ENCODE results near the gene LETM1. TPM values are rescaled to one million over a fixed set of nuclear protein-coding genes. Genes with fewer than 3 reads are reported as not detected.

LETM1 gene
- total and polyA plus RNA-seq, 4 donors = 12.2 to 46.9 (median 24.1) TPM

DNA sequence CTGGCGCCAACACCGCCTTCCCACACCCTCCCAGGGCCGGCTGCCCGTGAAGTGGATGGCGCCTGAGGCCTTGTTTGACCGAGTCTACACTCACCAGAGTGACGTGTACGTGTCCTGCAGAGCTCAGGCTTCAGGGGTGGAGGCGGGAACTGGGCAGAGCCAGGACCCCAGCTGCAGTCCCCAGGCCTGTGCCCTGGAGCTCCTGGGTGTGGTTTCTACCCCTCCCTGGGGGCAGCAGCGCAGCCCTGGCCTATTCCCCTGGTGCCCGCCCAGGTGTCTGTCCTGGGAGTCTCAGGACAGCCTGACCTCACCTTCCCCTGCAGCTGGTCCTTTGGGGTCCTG, 49.8 kb downstream of the LETM1 start:
- Histone ChIP-seq H3K4me1 (ENCODE audit: control insufficient read depth in 4 of 4, insufficient read depth in 4 of 4, low read length in 3 of 4) (peaks cover 8 to 41% (median 24%) of the 10 kb centered on the region in 4 donors), H3K9ac (ENCODE audit: low read depth in 1 of 2, low read length in 2 of 2) (no peak overlapping the region), H3K27ac (ENCODE audit: low read depth in 1 of 2, low read length in 2 of 2) (no peak overlapping the region), H3K27me3 (ENCODE audit: control insufficient read depth in 4 of 4, insufficient read depth in 4 of 4, low read length in 3 of 4) (no peaks in the 10 kb centered on the region), H3K36me3 (ENCODE audit: control insufficient read depth in 4 of 4, insufficient read depth in 3 of 4, low read depth in 1 of 4, low read length in 3 of 4) (peaks cover 4 to 29% (median 14%) of the 10 kb centered on the region in 4 donors), H3K4me3 (ENCODE audit: low read depth in 1 of 3, low read length in 3 of 3) (no peak overlapping the region), H3K9me3 (ENCODE audit: control insufficient read depth in 4 of 4, low read length in 3 of 4) (no peaks in the 10 kb centered on the region)
- WGBS = 74% methylated on average over 11 of the region's 11 CpGs
- TF ChIP-seq, protein P1, sequence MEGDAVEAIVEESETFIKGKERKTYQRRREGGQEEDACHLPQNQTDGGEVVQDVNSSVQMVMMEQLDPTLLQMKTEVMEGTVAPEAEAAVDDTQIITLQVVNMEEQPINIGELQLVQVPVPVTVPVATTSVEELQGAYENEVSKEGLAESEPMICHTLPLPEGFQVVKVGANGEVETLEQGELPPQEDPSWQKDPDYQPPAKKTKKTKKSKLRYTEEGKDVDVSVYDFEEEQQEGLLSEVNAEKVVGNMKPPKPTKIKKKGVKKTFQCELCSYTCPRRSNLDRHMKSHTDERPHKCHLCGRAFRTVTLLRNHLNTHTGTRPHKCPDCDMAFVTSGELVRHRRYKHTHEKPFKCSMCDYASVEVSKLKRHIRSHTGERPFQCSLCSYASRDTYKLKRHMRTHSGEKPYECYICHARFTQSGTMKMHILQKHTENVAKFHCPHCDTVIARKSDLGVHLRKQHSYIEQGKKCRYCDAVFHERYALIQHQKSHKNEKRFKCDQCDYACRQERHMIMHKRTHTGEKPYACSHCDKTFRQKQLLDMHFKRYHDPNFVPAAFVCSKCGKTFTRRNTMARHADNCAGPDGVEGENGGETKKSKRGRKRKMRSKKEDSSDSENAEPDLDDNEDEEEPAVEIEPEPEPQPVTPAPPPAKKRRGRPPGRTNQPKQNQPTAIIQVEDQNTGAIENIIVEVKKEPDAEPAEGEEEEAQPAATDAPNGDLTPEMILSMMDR (IDR thresholded peaks at IDR 0.05; ENCODE audit: low read depth, low read length, missing input control) = no peak
- no peak for TF ChIP-seq NR2F2 (IDR thresholded peaks at IDR 0.05)
- no peak for TF ChIP-seq FOXA2 (IDR thresholded peaks at IDR 0.05)
- no peak for DNase-seq (ENCODE audit: low spot score)

DNA sequence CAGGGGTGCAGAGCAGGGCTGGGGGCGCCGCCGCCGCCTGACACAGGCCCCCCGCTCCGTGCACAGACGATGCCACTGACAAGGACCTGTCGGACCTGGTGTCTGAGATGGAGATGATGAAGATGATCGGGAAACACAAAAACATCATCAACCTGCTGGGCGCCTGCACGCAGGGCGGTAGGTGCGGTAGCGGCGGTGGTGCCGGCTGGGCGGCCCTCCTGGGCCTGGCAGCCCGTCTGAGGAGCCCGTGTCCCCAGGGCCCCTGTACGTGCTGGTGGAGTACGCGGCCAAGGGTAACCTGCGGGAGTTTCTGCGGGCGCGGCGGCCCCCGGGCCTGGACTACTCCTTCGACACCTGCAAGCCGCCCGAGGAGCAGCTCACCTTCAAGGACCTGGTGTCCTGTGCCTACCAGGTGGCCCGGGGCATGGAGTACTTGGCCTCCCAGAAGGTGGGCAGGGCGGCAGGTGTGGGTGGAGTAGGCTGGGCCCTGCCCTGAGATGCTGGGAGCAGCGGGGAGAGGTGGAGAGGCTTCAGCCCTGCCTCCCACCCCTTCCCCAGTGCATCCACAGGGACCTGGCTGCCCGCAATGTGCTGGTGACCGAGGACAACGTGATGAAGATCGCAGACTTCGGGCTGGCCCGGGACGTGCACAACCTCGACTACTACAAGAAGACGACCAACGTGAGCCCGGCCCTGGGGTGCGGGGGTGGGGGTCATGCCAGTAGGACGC, 50.3 kb downstream of the LETM1 start:
- no peak overlapping the region for H3K27ac ChIP-seq (ENCODE audit: low read depth in 1 of 2, low read length in 2 of 2)
- H3K36me3 ChIP-seq (ENCODE audit: control insufficient read depth in 4 of 4, insufficient read depth in 3 of 4, low read depth in 1 of 4, low read length in 3 of 4) = peaks cover 4 to 29% (median 14%) of the 10 kb centered on the region in 4 donors
- H3K27me3 ChIP-seq (ENCODE audit: control insufficient read depth in 4 of 4, insufficient read depth in 4 of 4, low read length in 3 of 4) = no peaks in the 10 kb centered on the region
- H3K4me3 ChIP-seq (ENCODE audit: low read depth in 1 of 3, low read length in 3 of 3) = no peak overlapping the region
- no peaks in the 10 kb centered on the region for H3K9me3 ChIP-seq (ENCODE audit: control insufficient read depth in 4 of 4, low read length in 3 of 4)
- 88% methylated on average over 47 of the region's 47 CpGs for WGBS
- TF ChIP-seq JUND (IDR thresholded peaks at IDR 0.05) (no peak), FOXA2 (IDR thresholded peaks at IDR 0.05) (no peak), EGR1 (IDR thresholded peaks at IDR 0.05; ENCODE audit: low read depth in 2 of 2) (no peak), RXRA (IDR thresholded peaks at IDR 0.05) (no peak)
- TF ChIP-seq, protein P2, sequence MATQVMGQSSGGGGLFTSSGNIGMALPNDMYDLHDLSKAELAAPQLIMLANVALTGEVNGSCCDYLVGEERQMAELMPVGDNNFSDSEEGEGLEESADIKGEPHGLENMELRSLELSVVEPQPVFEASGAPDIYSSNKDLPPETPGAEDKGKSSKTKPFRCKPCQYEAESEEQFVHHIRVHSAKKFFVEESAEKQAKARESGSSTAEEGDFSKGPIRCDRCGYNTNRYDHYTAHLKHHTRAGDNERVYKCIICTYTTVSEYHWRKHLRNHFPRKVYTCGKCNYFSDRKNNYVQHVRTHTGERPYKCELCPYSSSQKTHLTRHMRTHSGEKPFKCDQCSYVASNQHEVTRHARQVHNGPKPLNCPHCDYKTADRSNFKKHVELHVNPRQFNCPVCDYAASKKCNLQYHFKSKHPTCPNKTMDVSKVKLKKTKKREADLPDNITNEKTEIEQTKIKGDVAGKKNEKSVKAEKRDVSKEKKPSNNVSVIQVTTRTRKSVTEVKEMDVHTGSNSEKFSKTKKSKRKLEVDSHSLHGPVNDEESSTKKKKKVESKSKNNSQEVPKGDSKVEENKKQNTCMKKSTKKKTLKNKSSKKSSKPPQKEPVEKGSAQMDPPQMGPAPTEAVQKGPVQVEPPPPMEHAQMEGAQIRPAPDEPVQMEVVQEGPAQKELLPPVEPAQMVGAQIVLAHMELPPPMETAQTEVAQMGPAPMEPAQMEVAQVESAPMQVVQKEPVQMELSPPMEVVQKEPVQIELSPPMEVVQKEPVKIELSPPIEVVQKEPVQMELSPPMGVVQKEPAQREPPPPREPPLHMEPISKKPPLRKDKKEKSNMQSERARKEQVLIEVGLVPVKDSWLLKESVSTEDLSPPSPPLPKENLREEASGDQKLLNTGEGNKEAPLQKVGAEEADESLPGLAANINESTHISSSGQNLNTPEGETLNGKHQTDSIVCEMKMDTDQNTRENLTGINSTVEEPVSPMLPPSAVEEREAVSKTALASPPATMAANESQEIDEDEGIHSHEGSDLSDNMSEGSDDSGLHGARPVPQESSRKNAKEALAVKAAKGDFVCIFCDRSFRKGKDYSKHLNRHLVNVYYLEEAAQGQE (IDR thresholded peaks at IDR 0.05) = no peak
- TF ChIP-seq, protein P3, sequence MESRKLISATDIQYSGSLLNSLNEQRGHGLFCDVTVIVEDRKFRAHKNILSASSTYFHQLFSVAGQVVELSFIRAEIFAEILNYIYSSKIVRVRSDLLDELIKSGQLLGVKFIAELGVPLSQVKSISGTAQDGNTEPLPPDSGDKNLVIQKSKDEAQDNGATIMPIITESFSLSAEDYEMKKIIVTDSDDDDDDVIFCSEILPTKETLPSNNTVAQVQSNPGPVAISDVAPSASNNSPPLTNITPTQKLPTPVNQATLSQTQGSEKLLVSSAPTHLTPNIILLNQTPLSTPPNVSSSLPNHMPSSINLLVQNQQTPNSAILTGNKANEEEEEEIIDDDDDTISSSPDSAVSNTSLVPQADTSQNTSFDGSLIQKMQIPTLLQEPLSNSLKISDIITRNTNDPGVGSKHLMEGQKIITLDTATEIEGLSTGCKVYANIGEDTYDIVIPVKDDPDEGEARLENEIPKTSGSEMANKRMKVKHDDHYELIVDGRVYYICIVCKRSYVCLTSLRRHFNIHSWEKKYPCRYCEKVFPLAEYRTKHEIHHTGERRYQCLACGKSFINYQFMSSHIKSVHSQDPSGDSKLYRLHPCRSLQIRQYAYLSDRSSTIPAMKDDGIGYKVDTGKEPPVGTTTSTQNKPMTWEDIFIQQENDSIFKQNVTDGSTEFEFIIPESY (IDR thresholded peaks at IDR 0.05) = no peak
- DNase-seq (ENCODE audit: low spot score) = no peak
- H3K4me1 ChIP-seq (ENCODE audit: control insufficient read depth in 4 of 4, insufficient read depth in 4 of 4, low read length in 3 of 4) = peaks cover 8 to 41% (median 24%) of the 10 kb centered on the region in 4 donors
- no peak overlapping the region for H3K9ac ChIP-seq (ENCODE audit: low read depth in 1 of 2, low read length in 2 of 2)

Data from liver (tissue), 9 donors.